WTC11 (cell line): ENCODE data around the gene FBXO15. TPM values are rescaled to one million over a fixed set of nuclear protein-coding genes. Genes with fewer than 3 reads are reported as not detected.
A peak's percentile ranks its signal among the peaks of the same experiment; 100 is the strongest.

Experiments used
- ATAC-seq: fragments of 200-7000 bp; cut with Tn5 transposase; 2 replicates; pipeline ENCODE4 v1.10.0; 2021; ENCODE audit warnings: mild to moderate bottlenecking, moderate library complexity
- CTCF ChIA-PET: fragments of 300-600 bp; sonication (Branson Sonifier 250); formaldehyde crosslinking; loops from one replicate; lab custom pipeline; 2021; ENCODE audit warnings: antibody characterized with exemption; lab: Charles Lee
- POLR2A ChIA-PET: fragments of 350-600 bp; sonication (Branson Sonifier 250); formaldehyde crosslinking; loops from one replicate; lab custom pipeline; 2021; ENCODE audit warnings: antibody characterized with exemption; lab: Charles Lee
- DNase-seq: peaks from one replicate; pipeline ENCODE4 v3.0.0; 2021; ENCODE audit warnings: low spot score
- H3K27ac Mint-ChIP-seq: 2 replicates; pipeline ENCODE4 v1.8.0; 2021; ENCODE audit warnings: mixed read lengths
- H3K27me3 Mint-ChIP-seq: 2 replicates; pipeline ENCODE4 v1.8.0; 2021; ENCODE audit warnings: low read depth, mild to moderate bottlenecking, moderate library complexity, mixed read lengths
- H3K36me3 Mint-ChIP-seq: 2 replicates; pipeline ENCODE4 v1.8.0; 2021; ENCODE audit warnings: mixed read lengths
- H3K4me1 Mint-ChIP-seq: 2 replicates; pipeline ENCODE4 v1.8.0; 2022; ENCODE audit warnings: mixed read lengths
- H3K4me3 Mint-ChIP-seq: 2 replicates; pipeline ENCODE4 v1.8.0; 2021; ENCODE audit warnings: mild to moderate bottlenecking, moderate library complexity, mixed read lengths
- H3K9me3 Mint-ChIP-seq: 2 replicates; pipeline ENCODE4 v1.8.0; 2021; ENCODE audit warnings: mixed read lengths
- ATF1 ChIP-seq: sonication (generic); formaldehyde crosslinking; IDR thresholded peaks from 2 replicates; pipeline ENCODE4 v1.8.1; 2023; ENCODE audit warnings: mild to moderate bottlenecking, moderate library complexity, missing genetic modification reagents
- ATF2 ChIP-seq: sonication (generic); formaldehyde crosslinking; IDR thresholded peaks from 2 replicates; pipeline ENCODE4 v1.8.1; 2022; ENCODE audit warnings: low read depth, missing genetic modification reagents, borderline replicate concordance
- CREM ChIP-seq: sonication (generic); formaldehyde crosslinking; IDR thresholded peaks from 2 replicates; pipeline ENCODE4 v1.8.1; 2022; ENCODE audit warnings: mild to moderate bottlenecking, missing genetic modification reagents, moderate library complexity
- CTCF ChIP-seq: fragments of 200-600 bp; IDR thresholded peaks from 2 replicates; pipeline ENCODE4 v1.8.0; 2022; ENCODE audit warnings: antibody characterized with exemption
- FOXK1 ChIP-seq: sonication (generic); formaldehyde crosslinking; IDR thresholded peaks from 2 replicates; pipeline ENCODE4 v1.8.0; 2022; ENCODE audit warnings: mild to moderate bottlenecking, moderate library complexity, missing genetic modification reagents
- KAT7 ChIP-seq: sonication (generic); formaldehyde crosslinking; IDR thresholded peaks from 2 replicates; pipeline ENCODE4 v1.8.1; 2023; ENCODE audit warnings: missing genetic modification reagents, mild to moderate bottlenecking, borderline replicate concordance
- NFATC4 ChIP-seq: fragments of 250-450 bp; sonication (Bioruptor Pico); IDR thresholded peaks from 2 replicates; pipeline ENCODE4 v1.9.0; 2021; ENCODE audit warnings: mild to moderate bottlenecking
- NFE2L1 ChIP-seq: sonication (generic); formaldehyde crosslinking; IDR thresholded peaks from 2 replicates; pipeline ENCODE4 v1.8.1; 2023; ENCODE audit warnings: missing genetic modification reagents
- NFYB ChIP-seq: sonication (generic); formaldehyde crosslinking; conservative IDR thresholded peaks from 2 replicates; pipeline ENCODE4 v1.8.0; 2022; ENCODE audit warnings: low read depth, missing genetic modification reagents
- NR2C2 ChIP-seq: sonication (generic); formaldehyde crosslinking; IDR thresholded peaks from 2 replicates; pipeline ENCODE4 v1.8.0; 2022; ENCODE audit warnings: mild to moderate bottlenecking, missing genetic modification reagents
- SMAD4 ChIP-seq: sonication (generic); formaldehyde crosslinking; IDR thresholded peaks from 2 replicates; pipeline ENCODE4 v1.8.0; 2022; ENCODE audit warnings: mild to moderate bottlenecking, missing genetic modification reagents
- TCF7 ChIP-seq: sonication (generic); formaldehyde crosslinking; IDR thresholded peaks from 2 replicates; pipeline ENCODE4 v1.8.0; 2022; ENCODE audit warnings: mild to moderate bottlenecking, low read depth, missing genetic modification reagents, moderate library complexity
- TEAD4 ChIP-seq: sonication (generic); formaldehyde crosslinking; IDR thresholded peaks from 2 replicates; pipeline ENCODE4 v1.8.0; 2022; ENCODE audit warnings: mild to moderate bottlenecking, missing genetic modification reagents
- ZMAT4 ChIP-seq: fragments of 250-450 bp; sonication (Bioruptor Pico); IDR thresholded peaks from 2 replicates; pipeline ENCODE4 v1.9.0; 2021; ENCODE audit warnings: mild to moderate bottlenecking
- ZNF317 ChIP-seq: sonication (generic); formaldehyde crosslinking; IDR thresholded peaks from 2 replicates; pipeline ENCODE4 v1.8.1; 2023; ENCODE audit warnings: low read depth, mild to moderate bottlenecking, moderate library complexity, missing genetic modification reagents, borderline replicate concordance
- total RNA-seq: library from RNA; stranded (reverse); gene quantifications from 3 replicates; pipeline ENCODE4 v1.2.3, GENCODE V29; 2021
- TF ChIP-seq, protein P1 (sequence below): sonication (generic); formaldehyde crosslinking; IDR thresholded peaks from 2 replicates; pipeline ENCODE4 v1.8.1; 2023; ENCODE audit warnings: mild to moderate bottlenecking, missing genetic modification reagents, moderate library complexity

Gene FBXO15
- total RNA-seq, 1 experiment from 2014 or later = 0.96 TPM

GRCh38 chr18:74074668-74075564 is 72.7 kb downstream of the FBXO15 start:
- TF ChIP-seq ZNF317 (CRISPR knock-in tag) = no peak
- TF ChIP-seq NFYB (CRISPR knock-in tag) = no peak
- no peak for TF ChIP-seq ATF1 (CRISPR knock-in tag)
- TF ChIP-seq TCF7 (CRISPR knock-in tag) = no peak
- H3K27me3 Mint-ChIP-seq = no peaks in the 10 kb centered on the region
- ATAC-seq (no peak), DNase-seq (no peak)
- POLR2A ChIA-PET = no interaction called here
- no peak overlapping the region for H3K27ac Mint-ChIP-seq
- no peaks in the 10 kb centered on the region for H3K36me3 Mint-ChIP-seq
- H3K4me3 Mint-ChIP-seq = no peak overlapping the region
- no peaks in the 10 kb centered on the region for H3K9me3 Mint-ChIP-seq
- CTCF ChIA-PET = interaction anchor here (0.8 to 1.1 kb wide), 2 partner anchors 8 to 35 kb away, joined by 3 to 5 read pairs; no protein-coding TSS in a partner anchor
- no peaks in the 10 kb centered on the region for H3K4me1 Mint-ChIP-seq

DNA sequence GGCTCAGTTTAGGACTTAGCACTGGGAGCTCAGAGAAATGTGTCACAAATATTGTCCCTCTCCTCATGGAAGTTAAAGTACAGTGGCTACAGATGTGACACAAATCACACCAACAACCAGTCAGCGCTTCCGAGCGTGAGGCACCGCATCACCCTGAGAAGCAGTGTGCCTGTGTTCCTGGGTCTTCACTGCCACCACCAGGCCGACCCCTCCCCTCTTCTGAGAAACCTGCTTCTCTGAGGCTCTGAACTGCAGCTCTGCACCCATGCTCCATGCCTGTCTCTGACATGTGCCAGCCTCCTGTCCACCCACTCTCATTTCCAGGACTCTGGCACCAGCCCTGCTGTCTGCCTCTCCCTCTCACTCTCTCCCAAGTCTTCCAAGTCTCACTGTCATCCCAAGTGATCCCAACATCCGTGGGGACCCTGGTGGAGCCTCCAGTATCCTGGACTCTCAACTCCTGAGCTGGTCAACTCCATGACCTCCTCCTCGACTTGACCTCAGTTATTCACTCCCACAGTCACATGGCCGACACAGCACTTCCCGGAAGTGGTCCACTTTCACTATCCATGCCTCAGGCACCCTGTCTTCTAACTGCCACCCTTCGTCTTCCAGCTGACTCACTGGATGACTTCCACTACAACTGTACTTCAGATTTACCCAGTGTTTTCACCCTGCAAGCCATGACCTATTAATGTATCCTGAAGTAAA is 73.5 kb downstream of the FBXO15 start:
- CTCF ChIA-PET = interaction anchor here (0.8 to 1.1 kb wide), 2 partner anchors 8 to 34 kb away, joined by 3 to 5 read pairs; no protein-coding TSS in a partner anchor
- H3K9me3 Mint-ChIP-seq = no peaks in the 10 kb centered on the region
- POLR2A ChIA-PET = no interaction called here
- H3K36me3 Mint-ChIP-seq = no peaks in the 10 kb centered on the region
- no peak for TF ChIP-seq SMAD4
- no peak for TF ChIP-seq KAT7 (CRISPR knock-in tag)
- no peak for TF ChIP-seq NR2C2 (CRISPR knock-in tag)
- TF ChIP-seq ATF2 (CRISPR knock-in tag) = no peak
- TF ChIP-seq, all 79 proteins: peak for 0
- no peak overlapping the region for H3K27ac Mint-ChIP-seq
- H3K4me3 Mint-ChIP-seq = no peak overlapping the region
- H3K27me3 Mint-ChIP-seq = no peaks in the 10 kb centered on the region
- ATAC-seq (peak; percentile 38; the same call in 1 of the 2 replicates), DNase-seq (no peak)
- H3K4me1 Mint-ChIP-seq = no peaks in the 10 kb centered on the region

GRCh38 chr18:74069178-74070050 is 78.2 kb downstream of the FBXO15 start:
- no peak overlapping the region for H3K4me3 Mint-ChIP-seq
- no peak overlapping the region for H3K27ac Mint-ChIP-seq
- H3K36me3 Mint-ChIP-seq = no peaks in the 10 kb centered on the region
- TF ChIP-seq NFE2L1 (CRISPR knock-in tag) (no peak), NR2C2 (CRISPR knock-in tag) (no peak), ZNF317 (CRISPR knock-in tag) (no peak), CTCF (no peak), FOXK1 (no peak), NFATC4 (CRISPR knock-in tag) (no peak), NFYB (CRISPR knock-in tag) (no peak), TEAD4 (CRISPR knock-in tag) (no peak), ZMAT4 (no peak), CREM (CRISPR knock-in tag) (no peak)
- TF ChIP-seq, protein P1, sequence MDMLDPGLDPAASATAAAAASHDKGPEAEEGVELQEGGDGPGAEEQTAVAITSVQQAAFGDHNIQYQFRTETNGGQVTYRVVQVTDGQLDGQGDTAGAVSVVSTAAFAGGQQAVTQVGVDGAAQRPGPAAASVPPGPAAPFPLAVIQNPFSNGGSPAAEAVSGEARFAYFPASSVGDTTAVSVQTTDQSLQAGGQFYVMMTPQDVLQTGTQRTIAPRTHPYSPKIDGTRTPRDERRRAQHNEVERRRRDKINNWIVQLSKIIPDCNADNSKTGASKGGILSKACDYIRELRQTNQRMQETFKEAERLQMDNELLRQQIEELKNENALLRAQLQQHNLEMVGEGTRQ (CRISPR knock-in tag) = no peak
- ChIA-PET CTCF (no interaction called here), POLR2A (no interaction called here)
- DNase-seq (no peak), ATAC-seq (no peak)
- H3K27me3 Mint-ChIP-seq = no peaks in the 10 kb centered on the region
- no peaks in the 10 kb centered on the region for H3K9me3 Mint-ChIP-seq
- no peaks in the 10 kb centered on the region for H3K4me1 Mint-ChIP-seq
